Transverse colon (tissue), 4 donors: ENCODE measurements around the gene OR13A1.

ENCODE experiments used
- CTCF ChIP-seq, 5 experiments: fragments of 200-600 bp in 3 of 5; fragments of 450-650 bp in 2 of 5; sonication (generic) in 3 of 5; IDR thresholded peaks; 1 replicate in 2 of 5; 2 replicates in 3 of 5; pipeline ENCODE4 v1.5.1; 2016 to 2017; ENCODE audit warnings: antibody characterized with exemption in 5 of 5, inconsistent platforms in 3 of 5, mild to moderate bottlenecking in 2 of 5, moderate library complexity in 1 of 5
- EP300 ChIP-seq: sonication (generic); formaldehyde crosslinking; IDR thresholded peaks from one replicate; pipeline ENCODE4 v1.6.1; 2017; ENCODE audit warnings: antibody characterized with exemption, low read depth
- POLR2A ChIP-seq: fragments of 450-650 bp; IDR thresholded peaks from one replicate; pipeline ENCODE4 v1.6.1; 2016; ENCODE audit warnings: antibody characterized with exemption, mild to moderate bottlenecking, moderate library complexity
- POLR2AphosphoS5 ChIP-seq, 3 donors: sonication (generic); formaldehyde crosslinking; IDR thresholded peaks; one replicate each; pipeline ENCODE4 v1.6.1; 2016; ENCODE audit warnings: antibody characterized with exemption in 3 of 3

- TF ChIP-seq CTCF (IDR thresholded peaks at IDR 0.05) (no peak), POLR2A (no peak), POLR2AphosphoS5 (IDR thresholded peaks at IDR 0.05) (no peak), EP300 (no peak)
These were observed 9.7 kb upstream of the OR13A1 start for GRCh38 chr10:45325116-45325515.
